ENCODE results near the gene DNAJB8. TPM values are rescaled to one million over a fixed set of nuclear protein-coding genes. Genes with fewer than 3 reads are reported as not detected.

Gene DNAJB8
- total and polyA plus RNA-seq, 7 donors: not detected

DNA sequence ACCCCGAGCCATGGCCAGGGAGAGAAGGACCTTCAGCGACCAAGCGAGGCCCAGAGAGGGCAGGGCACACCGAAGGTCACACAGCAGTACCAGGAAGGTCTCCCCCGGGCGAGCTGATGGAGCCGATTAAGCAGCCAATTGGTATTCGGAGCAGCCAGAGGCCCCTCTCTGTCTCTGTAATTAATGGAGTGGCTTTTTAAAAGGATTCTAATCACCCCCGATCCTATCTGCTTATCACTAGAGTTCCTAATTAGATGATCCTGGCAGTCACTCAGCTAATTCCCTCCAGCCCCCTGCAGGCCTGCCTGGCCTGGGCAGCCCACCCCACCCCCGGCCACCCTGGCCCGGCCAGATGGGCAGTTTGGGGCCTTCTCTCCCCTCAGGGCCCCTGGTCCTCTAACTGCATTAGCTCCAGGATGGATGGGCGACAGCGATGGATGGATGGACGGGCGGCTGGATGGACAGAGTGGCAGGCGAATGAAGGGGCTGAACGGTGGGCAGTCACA, 1.6 kb upstream of the DNAJB8 start:
- Histone ChIP-seq H3K27me3 (peaks cover 0 to 44% (median 10%) of the 10 kb centered on the region in 3 donors), H3K36me3 (no peaks in the 10 kb centered on the region), H3K27ac (no peak overlapping the region), H3K4me1 (no peaks in the 10 kb centered on the region), H3K4me3 (no peak overlapping the region), H3K9me3 (no peaks in the 10 kb centered on the region)
- intact Hi-C loops (cut with DNase I): no loop called here
- WGBS, 2 donors: 85 to 87% methylated on average over 17 of the region's 17 CpGs
- TF ChIP-seq POLR2A (IDR thresholded peaks at IDR 0.05): no peak
- no peak for TF ChIP-seq EP300 (IDR thresholded peaks at IDR 0.05)
- TF ChIP-seq, protein P1, sequence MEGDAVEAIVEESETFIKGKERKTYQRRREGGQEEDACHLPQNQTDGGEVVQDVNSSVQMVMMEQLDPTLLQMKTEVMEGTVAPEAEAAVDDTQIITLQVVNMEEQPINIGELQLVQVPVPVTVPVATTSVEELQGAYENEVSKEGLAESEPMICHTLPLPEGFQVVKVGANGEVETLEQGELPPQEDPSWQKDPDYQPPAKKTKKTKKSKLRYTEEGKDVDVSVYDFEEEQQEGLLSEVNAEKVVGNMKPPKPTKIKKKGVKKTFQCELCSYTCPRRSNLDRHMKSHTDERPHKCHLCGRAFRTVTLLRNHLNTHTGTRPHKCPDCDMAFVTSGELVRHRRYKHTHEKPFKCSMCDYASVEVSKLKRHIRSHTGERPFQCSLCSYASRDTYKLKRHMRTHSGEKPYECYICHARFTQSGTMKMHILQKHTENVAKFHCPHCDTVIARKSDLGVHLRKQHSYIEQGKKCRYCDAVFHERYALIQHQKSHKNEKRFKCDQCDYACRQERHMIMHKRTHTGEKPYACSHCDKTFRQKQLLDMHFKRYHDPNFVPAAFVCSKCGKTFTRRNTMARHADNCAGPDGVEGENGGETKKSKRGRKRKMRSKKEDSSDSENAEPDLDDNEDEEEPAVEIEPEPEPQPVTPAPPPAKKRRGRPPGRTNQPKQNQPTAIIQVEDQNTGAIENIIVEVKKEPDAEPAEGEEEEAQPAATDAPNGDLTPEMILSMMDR (IDR thresholded peaks at IDR 0.05): no peak
- TF ChIP-seq POLR2AphosphoS5 (IDR thresholded peaks at IDR 0.05): no peak
- DNase-seq: no peak

DNA sequence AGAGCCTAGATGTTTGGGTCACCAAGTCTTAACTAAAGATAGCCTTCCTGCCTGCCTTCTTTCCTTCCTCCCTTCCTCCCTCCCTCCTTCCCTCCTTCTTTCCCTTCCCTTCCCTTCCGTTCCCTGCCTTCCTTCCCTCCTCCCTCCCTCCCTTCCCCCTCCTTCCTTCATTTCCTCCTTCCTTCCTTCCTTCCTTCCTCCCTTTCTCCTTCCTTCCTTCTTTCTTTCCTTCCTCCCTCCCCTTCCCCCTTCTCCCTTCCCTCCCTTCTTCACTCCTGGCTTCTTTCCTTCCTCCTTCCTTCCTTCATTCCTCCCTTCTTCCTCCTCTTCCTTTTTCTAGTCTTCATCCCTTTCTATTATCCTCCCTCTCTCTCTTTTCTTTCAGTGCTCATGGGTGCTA, 2.0 kb downstream of the DNAJB8 start:
- H3K27me3 ChIP-seq: peaks cover 0 to 24% (median 6%) of the 10 kb centered on the region in 3 donors

DNA sequence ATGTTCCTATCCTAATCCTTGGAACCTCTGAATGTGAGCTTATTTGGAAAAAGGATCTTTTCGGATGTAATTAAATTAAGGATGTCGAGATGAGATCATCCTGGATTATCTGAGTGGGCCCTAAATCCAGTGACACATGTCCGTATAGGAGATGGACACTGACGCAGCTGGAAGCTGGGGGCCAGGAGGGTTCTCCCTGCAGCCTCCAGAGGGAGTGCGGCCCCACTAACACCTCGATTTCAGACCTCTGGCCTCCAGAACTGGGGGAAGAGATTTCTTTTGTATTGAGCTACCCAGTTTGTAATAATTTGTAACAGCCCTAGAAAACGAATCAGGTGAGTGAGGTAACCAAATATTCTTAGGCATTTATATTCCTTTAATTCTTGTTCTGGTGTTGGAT, 2.5 kb downstream of the DNAJB8 start:
- 55 to 78% methylated on average over 7 of the region's 7 CpGs for WGBS, 2 donors
- H3K27ac ChIP-seq: no peak overlapping the region
- no peak for DNase-seq
- H3K4me1 ChIP-seq: no peaks in the 10 kb centered on the region
- peaks cover 0 to 20% (median 6%) of the 10 kb centered on the region in 3 donors for H3K27me3 ChIP-seq
- H3K9me3 ChIP-seq: no peaks in the 10 kb centered on the region
- no peaks in the 10 kb centered on the region for H3K36me3 ChIP-seq
- TF ChIP-seq, protein P1 (IDR thresholded peaks at IDR 0.05): no peak
- TF ChIP-seq POLR2AphosphoS5 (IDR thresholded peaks at IDR 0.05) (no peak), POLR2A (IDR thresholded peaks at IDR 0.05) (no peak), EP300 (IDR thresholded peaks at IDR 0.05) (no peak)
- H3K4me3 ChIP-seq: no peak overlapping the region
- intact Hi-C loops (cut with DNase I): no loop called here

More for the DNA sequence above, 2.0 kb downstream of the DNAJB8 start:
- Histone ChIP-seq H3K9me3 (no peaks in the 10 kb centered on the region), H3K36me3 (no peaks in the 10 kb centered on the region), H3K4me3 (no peak overlapping the region), H3K4me1 (no peaks in the 10 kb centered on the region), H3K27ac (no peak overlapping the region)
- 24 to 49% methylated on average over 1 of the region's 1 CpG for WGBS, 2 donors
- TF ChIP-seq POLR2AphosphoS5 (IDR thresholded peaks at IDR 0.05) (no peak), EP300 (IDR thresholded peaks at IDR 0.05) (no peak)
- TF ChIP-seq, protein P1 (IDR thresholded peaks at IDR 0.05): no peak
- intact Hi-C loops (cut with DNase I): no loop called here
- DNase-seq: no peak

DNA sequence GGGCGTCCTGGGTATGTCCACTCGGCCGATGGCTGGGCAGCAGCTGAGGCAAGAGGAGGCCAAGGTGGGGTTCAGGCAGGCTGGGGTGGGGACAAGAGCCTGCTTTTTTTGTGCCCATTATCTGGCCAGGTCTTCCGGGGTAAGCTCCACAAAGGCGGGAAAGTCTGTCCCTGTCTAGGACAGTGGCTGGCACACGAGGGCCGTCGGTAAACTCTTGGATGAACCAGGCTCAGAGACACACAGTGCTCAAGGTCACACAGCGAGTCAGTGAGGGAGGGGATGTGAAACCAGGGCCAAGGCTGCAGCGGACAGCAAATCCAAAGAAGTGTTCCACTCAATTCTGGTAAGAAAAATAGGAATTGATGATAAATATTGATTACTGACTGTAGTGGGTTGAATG, 2.9 kb downstream of the DNAJB8 start:
- WGBS, 2 donors: 79 to 89% methylated on average over 10 of the region's 10 CpGs
- DNase-seq: no peak

More for the DNA sequence above, 2.9 kb downstream of the DNAJB8 start:
- H3K27ac ChIP-seq: no peak overlapping the region
- TF ChIP-seq, protein P1 (IDR thresholded peaks at IDR 0.05): no peak
- TF ChIP-seq POLR2A (IDR thresholded peaks at IDR 0.05) (no peak), EP300 (IDR thresholded peaks at IDR 0.05) (no peak), POLR2AphosphoS5 (IDR thresholded peaks at IDR 0.05) (no peak)
- no peak overlapping the region for H3K4me3 ChIP-seq
- H3K27me3 ChIP-seq: peaks cover 0 to 17% (median 6%) of the 10 kb centered on the region in 3 donors
- H3K36me3 ChIP-seq: no peaks in the 10 kb centered on the region
- no peaks in the 10 kb centered on the region for H3K9me3 ChIP-seq
- intact Hi-C loops (cut with DNase I): no loop called here
- H3K4me1 ChIP-seq: no peaks in the 10 kb centered on the region
